Caco-2 (cell line): ENCODE results near the gene KANK3. TPM values are rescaled to one million over a fixed set of nuclear protein-coding genes. Genes with fewer than 3 reads are reported as not detected.
"Not testable (repeated sequence)": the region's sequence is repeated elsewhere in the genome, so short reads cannot be mapped to it uniquely, and the experiment has no call there.

Source experiments
- BruUV-seq: library from RNA; stranded (reverse); fragments of 400-500 nt; replicated peaks from 2 replicates; lab custom pipeline; 2021; lab: Mats Ljungman, UMichigan
- CTCF ChIA-PET: fragments of 300-600 bp; sonication (Branson Sonifier 250); formaldehyde crosslinking; loops from one replicate; lab custom pipeline; 2022; ENCODE audit warnings: antibody characterized with exemption; lab: Charles Lee
- POLR2A ChIA-PET: fragments of 300-600 bp; sonication (Branson Sonifier 250); formaldehyde crosslinking; loops from one replicate; lab custom pipeline; 2022; ENCODE audit warnings: antibody characterized with exemption; lab: Charles Lee
- DNase-seq, 2 experiments: peaks; one replicate each; pipeline versions ENCODE4 v3.0.0 to v3.0.0-alpha.2; 2020 to 2022
- H3K27me3 ChIP-seq: replicated peaks from 2 replicates; pipeline ENCODE4 v1.6.0; 2011; ENCODE audit warnings: low read length; ENCODE audit not compliant: control insufficient read depth, insufficient read depth
- H3K36me3 ChIP-seq: 2 replicates; pipeline ENCODE4 v1.5.1; 2011; ENCODE audit warnings: low read length; ENCODE audit not compliant: control insufficient read depth, insufficient read depth
- H3K4me1 ChIP-seq: fragments of 250-450 bp; sonication (Bioruptor Pico); 2 replicates; pipeline ENCODE4 v1.5.1; 2020; ENCODE audit warnings: mild to moderate bottlenecking
- H3K4me3 ChIP-seq: 2 replicates; pipeline ENCODE4 v1.5.1; 2011; ENCODE audit warnings: low read depth, mild to moderate bottlenecking, control low read depth, low read length
- H3K9me3 ChIP-seq: fragments of 250-450 bp; sonication (Bioruptor Pico); 2 replicates; pipeline ENCODE4 v1.5.1; 2020; ENCODE audit warnings: mild to moderate bottlenecking, moderate library complexity
- H3K27ac Mint-ChIP-seq: one replicate; pipeline ENCODE4 v1.8.0; 2022; ENCODE audit warnings: mixed read lengths; ENCODE audit not compliant: unreplicated experiment
- H3K27me3 Mint-ChIP-seq: one replicate; pipeline ENCODE4 v1.8.0; 2022; ENCODE audit warnings: mixed read lengths; ENCODE audit not compliant: insufficient read depth, unreplicated experiment
- H3K36me3 Mint-ChIP-seq: one replicate; pipeline ENCODE4 v1.8.0; 2022; ENCODE audit warnings: mild to moderate bottlenecking, mixed read lengths; ENCODE audit not compliant: insufficient read depth, unreplicated experiment
- H3K4me1 Mint-ChIP-seq: one replicate; pipeline ENCODE4 v1.8.0; 2022; ENCODE audit warnings: low read depth, mixed read lengths; ENCODE audit not compliant: unreplicated experiment
- H3K4me3 Mint-ChIP-seq: one replicate; pipeline ENCODE4 v1.8.0; 2022; ENCODE audit warnings: mild to moderate bottlenecking, moderate library complexity, mixed read lengths; ENCODE audit not compliant: unreplicated experiment
- H3K9me3 Mint-ChIP-seq: one replicate; pipeline ENCODE4 v1.8.0; 2022; ENCODE audit warnings: mixed read lengths; ENCODE audit not compliant: unreplicated experiment
- intact Hi-C: fragments of 100-400 bp; cut with micrococcal nuclease; formaldehyde crosslinking; loops from one replicate; pipeline ENCODE4 v1.10.0; 2022; ENCODE audit not compliant: unreplicated experiment
- total RNA-seq: library from RNA; stranded (reverse); gene quantifications from 2 replicates; pipeline ENCODE4 v1.2.3, GENCODE V29; 2022
- TF ChIP-seq, protein P1 (sequence below), 2 experiments: fragments of 200-600 bp in 1 of 2; IDR thresholded peaks; 1 replicate in 1 of 2; 2 replicates in 1 of 2; pipeline versions ENCODE4 v1.5.1 to v1.8.0; 2011 to 2022; ENCODE audit warnings: antibody characterized with exemption in 1 of 2, control low read depth in 1 of 2, inconsistent platforms in 1 of 2, low read depth in 1 of 2, low read length in 1 of 2, mild to moderate bottlenecking in 1 of 2, moderate library complexity in 1 of 2; ENCODE audit not compliant: insufficient read depth in 1 of 2, severe bottlenecking in 1 of 2, unreplicated experiment in 1 of 2

The KANK3 gene
- total RNA-seq, 1 experiment from 2014 or later: 1.1 TPM

DNA sequence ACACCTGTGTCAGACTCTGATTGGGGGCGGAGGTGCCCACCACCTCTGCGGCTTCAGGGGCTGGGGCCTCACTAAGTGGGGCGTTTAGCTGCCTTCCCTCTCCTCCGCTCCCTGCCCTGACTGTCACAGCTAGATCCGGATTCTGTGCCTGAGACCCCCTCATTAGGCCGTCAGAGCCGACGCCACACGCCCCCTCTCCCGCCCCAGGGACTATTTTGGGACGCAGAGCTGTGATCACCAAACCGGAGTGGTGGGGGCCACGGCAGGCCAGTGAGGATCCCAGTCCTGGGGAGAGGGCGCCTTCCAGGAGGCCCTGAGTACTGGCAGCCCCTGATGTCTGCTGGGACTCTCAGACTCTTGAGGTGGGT lies 762 bp downstream of the KANK3 start:
- CTCF ChIA-PET: interaction anchor here (0.6 kb wide), 1 partner anchor 123 kb away, joined by 3 read pairs; no protein-coding TSS in a partner anchor
- intact Hi-C loops: no loop called here
- no peak overlapping the region for H3K27ac Mint-ChIP-seq
- POLR2A ChIA-PET: no interaction called here
- no peaks in the 10 kb centered on the region for H3K36me3 Mint-ChIP-seq
- peaks cover 10% of the 10 kb centered on the region for H3K4me1 ChIP-seq
- TF ChIP-seq, protein P1, sequence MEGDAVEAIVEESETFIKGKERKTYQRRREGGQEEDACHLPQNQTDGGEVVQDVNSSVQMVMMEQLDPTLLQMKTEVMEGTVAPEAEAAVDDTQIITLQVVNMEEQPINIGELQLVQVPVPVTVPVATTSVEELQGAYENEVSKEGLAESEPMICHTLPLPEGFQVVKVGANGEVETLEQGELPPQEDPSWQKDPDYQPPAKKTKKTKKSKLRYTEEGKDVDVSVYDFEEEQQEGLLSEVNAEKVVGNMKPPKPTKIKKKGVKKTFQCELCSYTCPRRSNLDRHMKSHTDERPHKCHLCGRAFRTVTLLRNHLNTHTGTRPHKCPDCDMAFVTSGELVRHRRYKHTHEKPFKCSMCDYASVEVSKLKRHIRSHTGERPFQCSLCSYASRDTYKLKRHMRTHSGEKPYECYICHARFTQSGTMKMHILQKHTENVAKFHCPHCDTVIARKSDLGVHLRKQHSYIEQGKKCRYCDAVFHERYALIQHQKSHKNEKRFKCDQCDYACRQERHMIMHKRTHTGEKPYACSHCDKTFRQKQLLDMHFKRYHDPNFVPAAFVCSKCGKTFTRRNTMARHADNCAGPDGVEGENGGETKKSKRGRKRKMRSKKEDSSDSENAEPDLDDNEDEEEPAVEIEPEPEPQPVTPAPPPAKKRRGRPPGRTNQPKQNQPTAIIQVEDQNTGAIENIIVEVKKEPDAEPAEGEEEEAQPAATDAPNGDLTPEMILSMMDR (IDR thresholded peaks at IDR 0.05; ENCODE audit: insufficient read depth in 1 of 2, low read depth in 1 of 2, low read length in 1 of 2, severe bottlenecking in 1 of 2, unreplicated experiment in 1 of 2): no peak
- H3K4me3 Mint-ChIP-seq: no peak overlapping the region
- no peaks in the 10 kb centered on the region for H3K9me3 Mint-ChIP-seq
- no peaks in the 10 kb centered on the region for H3K4me1 Mint-ChIP-seq
- no peaks in the 10 kb centered on the region for H3K27me3 ChIP-seq
- H3K36me3 ChIP-seq: no peaks in the 10 kb centered on the region
- DNase-seq: no peak
- H3K27me3 Mint-ChIP-seq: no peaks in the 10 kb centered on the region
- BruUV-seq: no TSS peak
- H3K9me3 ChIP-seq: no peaks in the 10 kb centered on the region
- no peak overlapping the region for H3K4me3 ChIP-seq

DNA sequence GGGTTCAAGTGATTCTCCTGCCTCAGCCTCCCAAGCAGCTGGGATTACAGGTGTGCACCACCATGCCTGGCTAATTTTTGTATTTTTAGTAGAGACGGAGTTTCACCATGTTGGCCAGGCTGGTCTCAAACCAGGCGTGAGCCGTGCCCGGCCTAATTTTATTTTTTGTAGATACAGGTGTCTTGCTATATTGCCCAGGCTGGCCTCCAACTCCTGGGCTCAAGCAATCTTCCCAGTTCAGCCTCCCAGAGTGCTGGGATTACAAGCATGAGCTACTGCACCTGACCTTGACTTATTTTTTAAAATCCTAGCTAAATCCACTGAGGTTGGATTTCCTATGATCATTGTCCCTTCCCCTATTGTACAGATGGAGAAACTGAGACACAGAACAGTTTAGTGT lies 1.6 kb downstream of the KANK3 start:
- H3K9me3 Mint-ChIP-seq, H3K4me1 ChIP-seq, H3K27ac Mint-ChIP-seq, BruUV-seq, intact Hi-C loops, H3K9me3 ChIP-seq, H3K27me3 Mint-ChIP-seq, DNase-seq, H3K36me3 ChIP-seq, H3K27me3 ChIP-seq, H3K36me3 Mint-ChIP-seq, H3K4me3 ChIP-seq, H3K4me3 Mint-ChIP-seq, H3K4me1 Mint-ChIP-seq: not testable (repeated sequence)
- ChIA-PET POLR2A (interaction anchor here (0.8 kb wide), 1 partner anchor 49 kb away, joined by 8 read pairs; the partner anchor contains the start of gene RAB11B), CTCF (interaction anchor here (0.7 kb wide), 1 partner anchor 164 kb away, joined by 4 read pairs; no protein-coding TSS in a partner anchor)

DNA sequence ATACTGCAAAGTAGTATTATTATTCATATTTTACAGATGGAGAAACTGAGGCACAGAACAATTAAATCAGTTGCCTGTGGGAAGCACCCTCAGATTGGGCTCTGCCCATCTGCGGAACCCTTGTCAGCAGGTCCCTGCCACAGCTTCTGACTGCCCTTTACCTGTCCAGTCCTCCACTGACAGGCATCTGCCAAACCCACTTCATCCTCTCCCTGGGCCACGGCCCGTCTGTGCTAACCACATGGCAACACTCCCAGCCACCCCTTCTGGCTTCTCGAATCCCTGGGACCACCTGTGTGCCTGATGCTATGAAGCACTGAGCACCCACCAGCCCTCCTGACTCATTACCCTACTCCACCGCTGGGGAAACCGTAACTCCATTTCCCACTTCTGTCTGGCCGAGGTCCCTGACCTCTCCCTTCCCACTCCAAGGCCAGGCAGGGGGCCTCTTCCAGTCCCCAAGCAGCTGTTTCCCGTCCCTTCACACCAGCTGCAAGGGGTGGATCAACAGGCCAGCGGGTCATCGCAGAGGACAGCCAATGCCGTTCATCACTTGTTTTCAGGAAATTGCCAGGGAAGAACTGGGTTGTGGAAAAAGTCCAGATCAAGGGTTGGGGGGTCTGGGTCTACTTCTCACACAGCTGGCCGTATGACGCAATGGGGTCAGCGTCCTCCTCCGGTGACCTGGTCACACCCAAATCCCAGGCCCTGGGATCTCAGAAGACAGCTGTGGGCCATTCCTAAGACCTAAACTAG lies 2.5 kb downstream of the KANK3 start:
- H3K4me1 ChIP-seq: peaks cover 10% of the 10 kb centered on the region
- intact Hi-C loops: no loop called here
- peak in 1 of 2 experiments; percentile 41 for DNase-seq
- H3K4me3 ChIP-seq: no peak overlapping the region
- Mint-ChIP-seq H3K4me3 (no peak overlapping the region), H3K27ac (peak overlapping the region; percentile 40), H3K9me3 (no peaks in the 10 kb centered on the region), H3K27me3 (no peaks in the 10 kb centered on the region), H3K4me1 (no peaks in the 10 kb centered on the region), H3K36me3 (no peaks in the 10 kb centered on the region)
- H3K36me3 ChIP-seq: no peaks in the 10 kb centered on the region
- TF ChIP-seq, protein P1 (IDR thresholded peaks at IDR 0.05; ENCODE audit: insufficient read depth in 1 of 2, low read depth in 1 of 2, low read length in 1 of 2, severe bottlenecking in 1 of 2, unreplicated experiment in 1 of 2): peak in 1 of 2 experiments; percentile 8
- no TSS peak for BruUV-seq
- no peaks in the 10 kb centered on the region for H3K27me3 ChIP-seq
- H3K9me3 ChIP-seq: no peaks in the 10 kb centered on the region
- ChIA-PET CTCF (interaction anchor here (0.6 kb wide), 1 partner anchor 323 kb away, joined by 9 read pairs; no protein-coding TSS in a partner anchor), POLR2A (no interaction called here)
